ENCODE measurements around the gene COL4A2.

- TF ChIP-seq POLR2A (IDR thresholded peaks at IDR 0.05; ENCODE audit: low read depth, low read length) (no peak), TAF1 (IDR thresholded peaks at IDR 0.05; ENCODE audit: borderline replicate concordance, low read depth, low read length) (no peak), POLR2AphosphoS5 (IDR thresholded peaks at IDR 0.05; ENCODE audit: low read depth, low read length) (no peak)
These were observed 217.6 kb downstream of the COL4A2 start for GRCh38 chr13:110524541-110525257.
